K562 (cell line): ENCODE data around the gene AGPAT4. TPM values are rescaled to one million over a fixed set of nuclear protein-coding genes. Genes with fewer than 3 reads are reported as not detected.

Source experiments
- ATAC-seq: fragments of 200-7000 bp; cut with Tn5 transposase; 3 replicates; pipeline ENCODE4 v1.9.1; 2020; ENCODE audit warnings: moderate library complexity
- BruUV-seq: library from RNA; stranded (reverse); fragments of 400-500 nt; replicated peaks from 2 replicates; lab custom pipeline; 2021; lab: Mats Ljungman, UMichigan
- CTCF ChIA-PET: fragments of 300-600 bp; formaldehyde crosslinking; extraction: SDS; loops from one replicate; lab custom pipeline; 2021; ENCODE audit warnings: low intra/inter-chr PET ratio; lab: Yijun Ruan, JAX
- POLR2A ChIA-PET: fragments of 300-600, 350-650 bp; sonication (Branson Sonifier 250); formaldehyde crosslinking; extraction: SDS; loops from one replicate; lab custom pipeline; 2021; ENCODE audit warnings: antibody characterized with exemption, inconsistent platforms; lab: Yijun Ruan, JAX
- DNase-seq, 4 experiments: peaks; one replicate each; pipeline versions ENCODE4 v3.0.0 to v3.0.0-alpha.2; 2011 to 2018; ENCODE audit warnings: low spot score in 3 of 4, mixed read lengths in 3 of 4; ENCODE audit errors: extremely low read depth in 1 of 4
- FAIRE-seq: peaks from 2 replicates; lab custom pipeline; 2011; peaks lifted over from hg19 to GRCh38; lab: Jason Lieb, UNC
- H2AFZ ChIP-seq: 2 replicates; pipeline ENCODE4 v1.6.0; 2011; ENCODE audit warnings: low read depth, low read length, control low read depth, inconsistent platforms
- H3K27ac ChIP-seq: fragments of 200-600 bp; 3 replicates; pipeline ENCODE4 v1.8.0; 2011; ENCODE audit warnings: low read depth, mild to moderate bottlenecking, control low read depth, inconsistent platforms, low read length, moderate library complexity, mixed read lengths; ENCODE audit errors: extremely low read depth
- H3K27me3 ChIP-seq, 2 experiments: fragments of 300-600 bp in 1 of 2; 2 replicates in 1 of 2; 3 replicates in 1 of 2; pipeline versions ENCODE4 v1.6.0 to v1.8.0; 2011; ENCODE audit warnings: inconsistent platforms in 2 of 2, low read length in 2 of 2, mild to moderate bottlenecking in 1 of 2, mixed read lengths in 1 of 2, moderate library complexity in 1 of 2; ENCODE audit not compliant: control insufficient read depth in 2 of 2, insufficient read depth in 2 of 2
- H3K36me3 ChIP-seq: fragments of 300-600 bp; 3 replicates; pipeline ENCODE4 v1.8.0; 2011; ENCODE audit warnings: mild to moderate bottlenecking, low read length, inconsistent platforms; ENCODE audit not compliant: control insufficient read depth, insufficient read depth
- H3K4me1 ChIP-seq, 2 experiments: fragments of 200-600 bp in 1 of 2; replicated peaks in 1 of 2; 2 replicates in 1 of 2; 3 replicates in 1 of 2; pipeline versions ENCODE4 v1.5.1 to v1.8.0; 2011; ENCODE audit warnings: inconsistent platforms in 2 of 2, low read length in 2 of 2, mild to moderate bottlenecking in 1 of 2, mixed read lengths in 1 of 2, moderate library complexity in 1 of 2; ENCODE audit not compliant: control insufficient read depth in 2 of 2, insufficient read depth in 2 of 2
- H3K4me2 ChIP-seq: 2 replicates; pipeline ENCODE4 v1.6.1; 2011; ENCODE audit warnings: low read length, control low read depth, inconsistent platforms, mixed read lengths; ENCODE audit not compliant: insufficient read depth
- H3K4me3 ChIP-seq: fragments of 200-600 bp; sonication (generic), shearing (Covaris generic); 2 replicates; pipeline ENCODE4 v1.5.1; 2016; ENCODE audit warnings: control low read depth, inconsistent platforms
- H3K79me2 ChIP-seq: fragments of 200-600 bp; 3 replicates; pipeline ENCODE4 v1.8.0; 2011; ENCODE audit warnings: low read length, inconsistent platforms; ENCODE audit not compliant: control insufficient read depth, insufficient read depth
- H3K9ac ChIP-seq, 2 experiments: 2 replicates each; pipeline versions ENCODE4 v1.6.0 to v1.6.1; 2011; ENCODE audit warnings: low read depth in 2 of 2, low read length in 2 of 2, control low read depth in 1 of 2, inconsistent platforms in 1 of 2, mild to moderate bottlenecking in 1 of 2, mixed read lengths in 1 of 2; ENCODE audit not compliant: insufficient read depth in 1 of 2
- H3K9me1 ChIP-seq: one replicate; pipeline ENCODE4 v1.6.0; 2011; ENCODE audit warnings: inconsistent platforms, mild to moderate bottlenecking, low read length, moderate library complexity; ENCODE audit not compliant: control insufficient read depth, insufficient read depth
- H3K9me3 ChIP-seq: replicated peaks from 2 replicates; pipeline ENCODE4 v1.5.1; 2011; ENCODE audit warnings: low read depth, low read length, inconsistent platforms; ENCODE audit not compliant: control insufficient read depth, insufficient read depth
- H4K20me1 ChIP-seq: replicated peaks from 2 replicates; pipeline ENCODE4 v1.6.1; 2011; ENCODE audit warnings: low read length, inconsistent platforms, mixed read lengths; ENCODE audit not compliant: control insufficient read depth, insufficient read depth
- COPS2 ChIP-seq: fragments of 450-650 bp; conservative IDR thresholded peaks from 2 replicates; pipeline ENCODE4 v1.6.1; 2016; ENCODE audit warnings: mild to moderate bottlenecking, moderate library complexity
- MXD1 ChIP-seq: fragments of 250-450 bp; sonication (Bioruptor Pico); IDR thresholded peaks from 2 replicates; pipeline ENCODE4 v1.8.0; 2021; ENCODE audit warnings: borderline replicate concordance, mild to moderate bottlenecking, moderate library complexity; ENCODE audit not compliant: poor library complexity, severe bottlenecking
- MYNN ChIP-seq, 2 experiments: sonication (generic); formaldehyde crosslinking in 1 of 2; IDR thresholded peaks; 2 replicates each; pipeline versions ENCODE4 v1.5.0 to v1.6.1; 2016 to 2020; ENCODE audit warnings: antibody characterized with exemption in 1 of 2, missing genetic modification reagents in 1 of 2
- PKNOX1 ChIP-seq: fragments of 450-650 bp; IDR thresholded peaks from 2 replicates; pipeline ENCODE4 v1.6.1; 2016
- RBM34 ChIP-seq: fragments of 200-400 bp; formaldehyde crosslinking; IDR thresholded peaks from 2 replicates; pipeline ENCODE4 v1.6.1; 2018; ENCODE audit warnings: low read length, borderline replicate concordance; ENCODE audit not compliant: insufficient read depth
- SREBF1 ChIP-seq: fragments of 150-350 bp; IDR thresholded peaks from 2 replicates; pipeline ENCODE4 v1.6.1; 2014; ENCODE audit warnings: antibody characterized with exemption, low read depth, low read length, borderline replicate concordance
- TBL1XR1 ChIP-seq, 2 experiments: IDR thresholded peaks; 2 replicates each; pipeline ENCODE4 v1.6.1; 2012; ENCODE audit warnings: improper control_type of control experiment in 2 of 2, low read length in 2 of 2, mild to moderate bottlenecking in 1 of 2
- THAP12 ChIP-seq: fragments of 250-450 bp; sonication (Bioruptor Pico); IDR thresholded peaks from 2 replicates; pipeline ENCODE4 v1.9.0; 2021; ENCODE audit warnings: mild to moderate bottlenecking, inconsistent platforms
- U2AF2 ChIP-seq: fragments of 200-400 bp; formaldehyde crosslinking; optimal IDR thresholded peaks from 2 replicates; pipeline ENCODE3; 2017; ENCODE audit warnings: low read depth, mild to moderate bottlenecking, low read length
- ZBTB26 ChIP-seq: fragments of 450-650 bp; formaldehyde crosslinking; IDR thresholded peaks from 2 replicates; pipeline ENCODE4 v1.4.0; 2022; ENCODE audit warnings: missing genetic modification characterization
- ZNF431 ChIP-seq: sonication (generic); formaldehyde crosslinking; IDR thresholded peaks from 2 replicates; pipeline ENCODE4 v1.8.0; 2022; ENCODE audit warnings: mild to moderate bottlenecking, missing genetic modification reagents
- ZNF444 ChIP-seq: fragments of 250-450 bp; sonication (Bioruptor Pico); IDR thresholded peaks from 2 replicates; pipeline ENCODE4 v1.4.0; 2020; ENCODE audit warnings: mild to moderate bottlenecking, moderate library complexity
- WGBS: fragments of 100-300 bp; shearing (Covaris generic); methylation state at CpG from one replicate; pipeline ENCODE4 v1.1.6; 2016; ENCODE audit warnings: low coverage, mixed read lengths; ENCODE audit not compliant: insufficient coverage; ENCODE audit errors: missing lambda C conversion rate; 5-methylcytosine and 5-hydroxymethylcytosine counted together
- in situ Hi-C: fragments of 300-500 bp; cut with MboI; formaldehyde crosslinking; loops from 4 replicates; pipeline ENCODE4 v1.15.0; 2018; ENCODE audit warnings: inconsistent platforms, mixed read lengths
- intact Hi-C: fragments of 100-400 bp; cut with micrococcal nuclease; formaldehyde crosslinking; loops from 2 replicates; pipeline ENCODE4 v1.14.2; 2022
- polyA plus RNA-seq, 8 experiments: library from polyadenylated mRNA; depleted of rRNA in 4 of 8; stranded (reverse) in 5 of 8; unstranded in 3 of 8; fragments of >200 nt; fragmentation: Nextera tagmentation in 2 of 8; fragmentation: Illumina TruSeq in 1 of 8; extraction: Ambion mirVana in 2 of 8; extraction: Trizol in 1 of 8; gene quantifications; 2 replicates each; pipeline versions ENCODE4 v1.2.1 to v1.2.3, GENCODE V29; 2011 to 2014; ENCODE audit warnings: inconsistent platforms in 1 of 8, missing spikeins in 1 of 8
- total RNA-seq, 7 experiments: library from RNA; depleted of rRNA in 6 of 7; stranded (reverse); fragments of >200 nt in 6 of 7; fragmentation: Illumina TruSeq in 2 of 7; extraction: Trizol in 2 of 7; gene quantifications; 2 replicates each; pipeline versions ENCODE4 v1.2.1 to v1.2.3, GENCODE V29; 2011 to 2021; ENCODE audit warnings: low replicate concordance in 1 of 7

Gene AGPAT4
- total and polyA plus RNA-seq, 9 of the 15 experiments (the other 6 are each of a cell fraction or from before 2014, with no cell fraction given), result 2.2 to 15.0 (median 5.7) TPM

- Histone ChIP-seq H4K20me1 (no peaks in the 10 kb centered on the region), H3K4me2 (no peak overlapping the region), H3K4me1 (no peaks in the 10 kb centered on the region), H2AFZ (no peak overlapping the region), H3K9me3 (no peaks in the 10 kb centered on the region; the same call in 1 of the 2 replicates), H3K27me3 (no peaks in the 10 kb centered on the region), H3K9me1 (no peaks in the 10 kb centered on the region), H3K27ac (no peak overlapping the region), H3K4me3 (no peak overlapping the region), H3K79me2 (no peaks in the 10 kb centered on the region), H3K36me3 (peaks cover 40% of the 10 kb centered on the region), H3K9ac (no peak overlapping the region)
- CTCF ChIA-PET, result no interaction called here
- 64% methylated on average over 2 of the region's 2 CpGs for WGBS
- no peak for TF ChIP-seq ZNF444 (CRISPR knock-in tag)
- no peak for TF ChIP-seq RBM34
- no peak for TF ChIP-seq MXD1
- no peak for TF ChIP-seq COPS2
- TF ChIP-seq TBL1XR1 (IDR thresholded peaks at IDR 0.05; ENCODE audit: low read length in 2 of 2), result no peak
- TF ChIP-seq U2AF2, result no peak
- no peak for TF ChIP-seq PKNOX1
- TF ChIP-seq SREBF1, result no peak
- TF ChIP-seq THAP12, result no peak
- no peak for TF ChIP-seq MYNN (IDR thresholded peaks at IDR 0.05)
- TF ChIP-seq MYNN (CRISPR knock-in tag; IDR thresholded peaks at IDR 0.05), result no peak
- no peak for TF ChIP-seq ZBTB26 (CRISPR knock-in tag)
- no peak for TF ChIP-seq ZNF431 (CRISPR knock-in tag)
- POLR2A ChIA-PET, result interaction anchor here (0.7 to 1.4 kb wide), 3 partner anchors 12 to 127 kb away, joined by 3 to 5 read pairs (median 4); no protein-coding TSS in a partner anchor
- no peak for FAIRE-seq
- BruUV-seq, result no TSS peak
- in situ Hi-C loops, result no loop called here
- intact Hi-C loops, result no loop called here
- ATAC-seq, result no peak
- no peak for DNase-seq
These were observed 145.6 kb downstream of the AGPAT4 start for GRCh38 chr6:161128230-161128629.
